Duodenal mucosa (tissue), 2 donors: Measurements from ENCODE around the gene PDE4B.
"Not testable (repeated sequence)": the region's sequence is repeated elsewhere in the genome, so short reads cannot be mapped to it uniquely, and the experiment has no call there.

Experiments
- H3K27ac ChIP-seq: one replicate; pipeline ENCODE4 v1.7.0; 2013; ENCODE audit warnings: low read depth, low read length
- H3K27me3 ChIP-seq, 2 donors: one replicate each; pipeline ENCODE4 v1.7.0; 2013; ENCODE audit warnings: low read length in 2 of 2, control low read depth in 1 of 2; ENCODE audit not compliant: insufficient read depth in 2 of 2, control insufficient read depth in 1 of 2
- H3K36me3 ChIP-seq, 2 donors: one replicate each; pipeline ENCODE4 v1.7.0; 2013; ENCODE audit warnings: low read length in 2 of 2, control low read depth in 1 of 2; ENCODE audit not compliant: insufficient read depth in 2 of 2, control insufficient read depth in 1 of 2
- H3K4me1 ChIP-seq, 2 donors: one replicate each; pipeline ENCODE4 v1.7.0; 2013; ENCODE audit warnings: low read length in 2 of 2, control low read depth in 1 of 2; ENCODE audit not compliant: insufficient read depth in 2 of 2, control insufficient read depth in 1 of 2
- H3K4me3 ChIP-seq, 2 donors: one replicate each; pipeline ENCODE4 v1.7.0; 2013; ENCODE audit warnings: low read length in 2 of 2, low read depth in 1 of 2
- H3K9ac ChIP-seq, 2 donors: one replicate each; pipeline ENCODE4 v1.7.0; 2013; ENCODE audit warnings: low read length in 2 of 2, low read depth in 1 of 2
- H3K9me3 ChIP-seq, 2 donors: one replicate each; pipeline ENCODE4 v1.7.0; 2013; ENCODE audit warnings: low read length in 2 of 2, control low read depth in 1 of 2; ENCODE audit not compliant: control insufficient read depth in 1 of 2

The PDE4B gene

DNA sequence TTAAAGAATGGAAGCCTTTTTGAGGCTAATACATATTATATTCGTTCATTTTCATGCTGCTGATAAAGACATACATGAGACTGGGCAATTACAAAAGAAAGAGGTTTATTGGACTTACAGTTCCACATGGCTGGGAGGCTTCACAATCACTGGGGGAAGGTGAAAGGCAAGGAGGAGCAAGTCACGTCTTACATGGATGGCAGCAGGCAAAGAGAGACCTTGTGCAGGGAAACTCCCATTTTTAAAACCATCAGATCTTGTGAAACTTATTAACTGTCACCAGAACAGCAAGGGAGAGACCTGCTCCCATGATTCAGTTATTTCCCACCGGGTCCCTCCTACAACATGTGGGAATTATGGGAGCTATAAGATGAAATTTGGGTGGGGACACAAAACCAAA, 264.8 kb downstream of the PDE4B start:
- H3K4me1 ChIP-seq, H3K9ac ChIP-seq, H3K9me3 ChIP-seq, H3K27ac ChIP-seq, H3K36me3 ChIP-seq, H3K27me3 ChIP-seq, H3K4me3 ChIP-seq: not testable (repeated sequence)

DNA sequence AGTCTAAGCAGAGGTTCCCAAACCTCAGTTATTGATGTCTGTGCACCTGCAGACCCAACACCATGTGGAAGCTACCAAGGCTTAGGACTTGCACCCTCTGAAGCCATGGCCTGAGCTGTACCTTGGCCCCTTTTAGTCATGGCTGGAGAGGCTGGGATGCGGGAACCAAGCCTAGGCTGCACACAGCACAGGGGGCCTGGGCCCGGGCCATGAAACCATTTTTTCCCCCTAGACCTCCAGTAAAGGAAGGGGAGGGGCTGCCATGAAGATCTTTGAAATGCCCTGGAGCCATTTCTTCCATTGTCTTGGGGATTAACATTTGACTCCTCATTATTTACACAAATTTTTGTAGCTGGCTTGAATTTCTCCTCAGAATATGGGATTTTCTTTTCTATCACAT, 265.9 kb downstream of the PDE4B start:
- Histone ChIP-seq H3K27me3 (no peaks in the 10 kb centered on the region), H3K27ac (no peak overlapping the region), H3K36me3 (no peaks in the 10 kb centered on the region), H3K9me3 (no peaks in the 10 kb centered on the region), H3K9ac (no peak overlapping the region), H3K4me3 (no peak overlapping the region), H3K4me1 (no peaks in the 10 kb centered on the region)

DNA sequence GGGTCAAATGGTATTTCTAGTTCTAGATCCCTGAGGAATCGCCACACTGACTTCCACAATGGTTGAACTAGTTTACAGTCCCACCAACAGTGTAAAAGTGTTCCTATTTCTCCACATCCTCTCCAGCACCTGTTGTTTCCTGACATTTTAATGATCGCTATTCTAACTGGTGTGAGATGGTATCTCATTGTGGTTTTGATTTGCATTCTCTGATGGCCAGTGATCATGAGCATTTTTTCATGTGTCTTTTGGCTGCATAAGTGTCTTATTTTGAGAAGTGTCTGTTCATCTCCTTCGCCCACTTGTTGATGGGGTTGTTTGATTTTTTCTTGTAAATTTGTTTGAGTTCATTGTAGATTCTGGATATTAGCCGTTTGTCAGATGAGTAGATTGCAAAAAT, 274.5 kb downstream of the PDE4B start:
- not testable (repeated sequence) for H3K27ac ChIP-seq, H3K27me3 ChIP-seq, H3K9me3 ChIP-seq, H3K4me3 ChIP-seq, H3K9ac ChIP-seq, H3K36me3 ChIP-seq, H3K4me1 ChIP-seq

- Histone ChIP-seq H3K27ac (no peak overlapping the region), H3K36me3 (no peaks in the 10 kb centered on the region), H3K9me3 (no peaks in the 10 kb centered on the region), H3K4me3 (no peak overlapping the region), H3K9ac (no peak overlapping the region), H3K27me3 (no peaks in the 10 kb centered on the region), H3K4me1 (no peaks in the 10 kb centered on the region)
Measured at GRCh38 chr1:66069976-66070876, 277.5 kb downstream of the PDE4B start.

GRCh38 chr1:66073388-66073787, 280.7 kb downstream of the PDE4B start:
- H3K9ac ChIP-seq: no peak overlapping the region
- H3K4me3 ChIP-seq: no peak overlapping the region
- no peaks in the 10 kb centered on the region for H3K9me3 ChIP-seq
- no peaks in the 10 kb centered on the region for H3K4me1 ChIP-seq
- H3K27me3 ChIP-seq: no peaks in the 10 kb centered on the region
- H3K36me3 ChIP-seq: no peaks in the 10 kb centered on the region
- no peak overlapping the region for H3K27ac ChIP-seq

GRCh38 chr1:66074147-66074546, 281.5 kb downstream of the PDE4B start:
- H3K36me3 ChIP-seq: no peaks in the 10 kb centered on the region
- H3K4me1 ChIP-seq: no peaks in the 10 kb centered on the region
- H3K9me3 ChIP-seq: no peaks in the 10 kb centered on the region
- H3K27ac ChIP-seq: no peak overlapping the region
- H3K9ac ChIP-seq: no peak overlapping the region
- H3K27me3 ChIP-seq: no peaks in the 10 kb centered on the region
- no peak overlapping the region for H3K4me3 ChIP-seq

- Histone ChIP-seq H3K4me3 (no peak overlapping the region), H3K36me3 (no peaks in the 10 kb centered on the region), H3K27me3 (no peaks in the 10 kb centered on the region), H3K9ac (no peak overlapping the region), H3K27ac (no peak overlapping the region), H3K9me3 (no peaks in the 10 kb centered on the region), H3K4me1 (no peaks in the 10 kb centered on the region)
Measured at GRCh38 chr1:66078412-66078811, 285.7 kb downstream of the PDE4B start.

- Histone ChIP-seq H3K27ac (no peak overlapping the region), H3K4me3 (no peak overlapping the region), H3K9ac (no peak overlapping the region), H3K36me3 (no peaks in the 10 kb centered on the region), H3K9me3 (no peaks in the 10 kb centered on the region), H3K4me1 (no peaks in the 10 kb centered on the region), H3K27me3 (no peaks in the 10 kb centered on the region)
Measured at GRCh38 chr1:66083003-66083402, 290.3 kb downstream of the PDE4B start.

DNA sequence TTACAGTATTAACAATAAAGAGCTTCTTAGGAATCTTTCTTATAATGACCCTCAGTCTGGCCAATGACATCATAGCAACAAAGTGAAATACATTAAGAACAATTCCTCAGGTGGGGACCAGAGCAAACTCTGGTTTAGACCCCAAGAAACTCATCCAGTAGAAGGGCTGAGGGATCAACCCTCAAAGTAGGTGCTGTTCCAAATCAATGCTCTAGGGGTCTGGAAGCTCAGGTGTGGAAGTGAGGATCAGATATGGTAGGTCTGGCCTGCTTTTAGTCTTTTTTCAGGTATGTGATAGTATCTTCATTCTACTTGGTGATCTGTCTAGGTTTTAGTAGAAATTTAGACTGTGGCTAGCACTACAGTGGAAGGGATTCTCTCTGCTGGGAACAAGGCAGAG, 291.7 kb downstream of the PDE4B start:
- Histone ChIP-seq H3K27ac (no peak overlapping the region), H3K27me3 (no peaks in the 10 kb centered on the region), H3K9me3 (no peaks in the 10 kb centered on the region), H3K9ac (no peak overlapping the region), H3K4me1 (no peaks in the 10 kb centered on the region), H3K4me3 (no peak overlapping the region), H3K36me3 (no peaks in the 10 kb centered on the region)

DNA sequence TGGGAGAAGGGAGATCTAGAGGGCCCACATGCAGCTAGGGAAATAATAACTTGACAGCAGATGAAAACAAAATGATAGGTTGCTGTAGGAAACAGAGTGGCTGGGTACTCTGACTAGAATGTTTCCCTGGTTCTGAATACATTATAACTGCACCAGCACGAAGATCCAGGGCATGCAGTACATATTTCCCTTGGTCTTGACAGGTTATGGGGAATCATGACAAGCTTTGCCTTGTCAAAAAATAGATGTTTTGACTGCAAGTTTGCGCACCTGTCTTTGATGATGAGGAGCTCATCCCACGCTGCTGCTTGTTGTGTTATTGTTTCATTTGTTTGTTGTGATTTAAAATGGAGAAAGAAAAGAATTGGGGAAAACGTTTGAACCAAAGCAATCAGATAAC, 292.9 kb downstream of the PDE4B start:
- H3K4me1 ChIP-seq: no peaks in the 10 kb centered on the region
- no peaks in the 10 kb centered on the region for H3K36me3 ChIP-seq
- no peaks in the 10 kb centered on the region for H3K27me3 ChIP-seq
- no peak overlapping the region for H3K9ac ChIP-seq
- H3K27ac ChIP-seq: no peak overlapping the region
- no peaks in the 10 kb centered on the region for H3K9me3 ChIP-seq
- no peak overlapping the region for H3K4me3 ChIP-seq
